ENCODE measurements around the gene DAPL1.

DNA sequence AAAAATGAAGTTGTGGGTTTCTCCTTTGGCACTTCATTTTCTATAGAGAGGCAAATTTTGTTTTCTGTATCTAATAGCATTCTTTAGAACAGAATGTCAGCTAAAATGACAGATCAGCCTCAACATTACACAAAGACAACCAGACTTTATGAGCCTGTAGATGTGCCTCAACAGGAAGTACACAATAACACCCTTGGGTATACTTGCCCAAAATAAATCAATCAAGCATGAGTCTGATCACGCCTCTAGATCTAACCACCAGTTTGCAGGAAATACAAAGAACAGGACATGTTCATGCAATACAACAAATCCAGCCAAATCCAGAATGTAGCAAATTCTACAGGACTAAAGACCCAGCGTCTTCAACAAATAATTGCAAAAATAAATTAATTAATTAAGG, 11.2 kb upstream of the DAPL1 start:
- TF ChIP-seq, protein P1, sequence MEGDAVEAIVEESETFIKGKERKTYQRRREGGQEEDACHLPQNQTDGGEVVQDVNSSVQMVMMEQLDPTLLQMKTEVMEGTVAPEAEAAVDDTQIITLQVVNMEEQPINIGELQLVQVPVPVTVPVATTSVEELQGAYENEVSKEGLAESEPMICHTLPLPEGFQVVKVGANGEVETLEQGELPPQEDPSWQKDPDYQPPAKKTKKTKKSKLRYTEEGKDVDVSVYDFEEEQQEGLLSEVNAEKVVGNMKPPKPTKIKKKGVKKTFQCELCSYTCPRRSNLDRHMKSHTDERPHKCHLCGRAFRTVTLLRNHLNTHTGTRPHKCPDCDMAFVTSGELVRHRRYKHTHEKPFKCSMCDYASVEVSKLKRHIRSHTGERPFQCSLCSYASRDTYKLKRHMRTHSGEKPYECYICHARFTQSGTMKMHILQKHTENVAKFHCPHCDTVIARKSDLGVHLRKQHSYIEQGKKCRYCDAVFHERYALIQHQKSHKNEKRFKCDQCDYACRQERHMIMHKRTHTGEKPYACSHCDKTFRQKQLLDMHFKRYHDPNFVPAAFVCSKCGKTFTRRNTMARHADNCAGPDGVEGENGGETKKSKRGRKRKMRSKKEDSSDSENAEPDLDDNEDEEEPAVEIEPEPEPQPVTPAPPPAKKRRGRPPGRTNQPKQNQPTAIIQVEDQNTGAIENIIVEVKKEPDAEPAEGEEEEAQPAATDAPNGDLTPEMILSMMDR (IDR thresholded peaks at IDR 0.05; ENCODE audit: low read depth, low read length): no peak
- no peak for TF ChIP-seq EZH2phosphoT487 (IDR thresholded peaks at IDR 0.05; ENCODE audit: low read depth)

Measured in OCI-LY3 (cell line).